Fibroblast of skin of left quadriceps (primary cell): Measurements from ENCODE around the gene FARSB.

Experiments
- DNase-seq, 2 experiments: peaks; one replicate each; pipeline ENCODE4 v3.0.0-alpha.2; 2013; ENCODE audit warnings: low read depth in 2 of 2

Gene FARSB

DNA sequence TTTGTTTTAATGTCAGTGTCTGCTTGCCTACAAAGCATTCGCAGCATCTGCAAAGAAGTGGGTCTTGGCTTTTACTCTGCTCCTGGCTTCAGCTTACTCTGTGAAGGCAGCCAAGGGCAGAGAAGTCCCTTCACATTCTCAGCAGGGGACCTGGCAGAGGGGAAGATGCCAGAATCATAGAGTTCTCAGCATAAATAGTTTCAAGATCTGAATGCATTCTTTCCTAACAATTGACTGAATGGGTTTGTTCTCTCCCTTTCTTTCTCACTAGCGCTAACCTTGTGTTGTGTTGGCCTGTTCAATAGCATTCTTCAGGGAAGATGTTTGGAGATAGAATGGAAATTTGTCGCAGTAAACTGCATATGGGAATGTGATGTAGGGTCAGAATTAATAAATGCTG is 106.9 kb downstream of the FARSB start:
- no peak for DNase-seq

DNA sequence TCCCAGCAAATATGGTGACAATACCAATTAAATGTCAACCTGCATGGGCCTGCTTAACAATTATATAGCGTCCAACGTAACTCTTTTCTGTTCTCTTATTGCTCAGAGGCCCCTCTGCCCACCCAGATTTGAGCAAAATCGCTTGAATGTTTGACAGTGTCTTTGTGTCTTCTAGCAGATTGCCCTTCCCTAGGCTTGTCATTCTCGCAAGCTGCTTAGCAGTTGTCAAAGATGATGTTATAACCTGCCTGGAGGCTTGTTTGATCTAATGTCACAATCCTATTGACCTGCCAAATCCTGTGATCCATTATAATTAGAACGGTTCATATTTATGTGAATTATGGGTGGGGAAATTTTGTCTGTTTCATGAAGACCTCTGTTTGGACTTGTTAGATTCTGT is 108.8 kb downstream of the FARSB start:
- no peak for DNase-seq

DNA sequence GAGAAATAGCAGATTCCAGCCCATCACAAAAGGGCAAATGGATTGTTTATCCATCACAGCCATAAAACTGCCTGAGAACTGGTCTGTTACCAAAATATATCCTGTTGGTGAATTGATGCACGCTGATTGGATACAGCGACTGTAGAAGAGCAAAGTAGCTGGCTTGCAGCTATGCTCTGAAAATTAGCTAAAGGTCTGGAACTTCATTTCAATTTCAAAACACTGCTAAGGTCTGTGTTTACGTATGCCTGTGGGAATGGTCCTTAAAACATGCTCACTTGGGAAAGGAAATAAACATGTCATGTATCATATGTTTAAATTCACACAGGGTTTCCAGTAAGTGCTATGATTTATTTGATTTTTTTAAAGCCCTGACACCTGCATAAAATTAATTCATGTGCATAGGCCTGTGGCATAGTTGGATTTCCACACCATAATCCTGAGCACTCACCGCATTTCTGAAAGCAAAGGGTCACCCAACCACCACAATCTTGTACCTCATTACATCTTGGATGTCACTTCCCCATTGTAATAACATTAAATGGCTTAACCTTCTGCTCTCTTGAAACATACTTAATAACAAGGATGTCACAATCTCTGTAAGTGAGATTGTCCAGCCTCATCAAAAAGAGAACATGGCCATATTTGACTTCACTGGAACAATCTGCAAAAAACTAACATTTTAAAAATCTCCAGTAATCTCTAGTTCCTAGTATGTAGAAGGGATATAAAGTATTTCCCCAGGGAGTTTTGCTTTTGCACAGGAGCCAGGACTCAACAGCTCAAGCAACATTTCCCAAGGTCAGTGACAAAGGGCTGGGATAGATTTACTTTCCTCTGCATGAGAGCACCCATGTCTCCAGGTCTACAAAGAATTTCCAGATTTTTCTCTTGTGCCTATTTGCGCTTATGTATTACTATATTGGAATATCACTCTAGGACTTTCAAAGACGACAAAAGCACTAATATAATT is 109.8 kb downstream of the FARSB start:
- no peak for DNase-seq

DNA sequence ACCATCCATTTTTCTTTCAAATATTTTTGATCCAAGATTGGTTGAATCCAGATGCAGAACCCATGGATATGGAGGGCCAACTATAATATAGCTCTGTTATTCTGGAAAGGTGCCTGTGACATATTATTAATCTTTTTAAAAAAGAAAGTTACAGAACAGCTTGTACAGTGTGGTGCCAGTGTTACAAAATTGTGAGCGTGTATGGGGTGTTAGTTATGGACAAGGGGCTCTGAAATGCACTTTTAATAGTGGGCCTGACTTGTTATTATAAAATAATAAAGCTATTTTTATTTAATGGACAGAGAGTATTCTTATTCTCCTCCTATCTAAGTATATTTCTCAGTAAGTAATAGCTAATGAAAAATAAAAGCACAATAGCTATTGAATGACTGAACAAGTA is 111.2 kb downstream of the FARSB start:
- no peak for DNase-seq

DNA sequence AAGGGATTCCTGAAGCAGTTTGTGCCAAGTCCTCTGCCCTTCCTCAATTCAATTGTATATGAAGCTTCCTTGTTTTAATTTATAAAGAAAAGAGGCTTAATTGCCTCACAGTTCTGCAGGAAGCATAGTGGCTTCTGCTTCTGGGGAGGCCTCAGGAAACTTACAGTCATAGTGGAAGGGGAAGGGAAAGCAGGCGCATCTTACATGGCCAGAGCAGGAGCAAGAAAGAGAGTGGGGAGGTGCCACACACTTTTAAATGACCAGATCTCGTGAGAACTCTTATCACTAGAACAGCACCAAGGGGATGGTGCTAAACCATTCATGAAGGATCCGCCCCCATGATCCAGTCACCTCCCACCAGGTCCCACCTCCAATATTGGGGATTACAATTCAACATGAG is 117.4 kb downstream of the FARSB start:
- DNase-seq: no peak

DNA sequence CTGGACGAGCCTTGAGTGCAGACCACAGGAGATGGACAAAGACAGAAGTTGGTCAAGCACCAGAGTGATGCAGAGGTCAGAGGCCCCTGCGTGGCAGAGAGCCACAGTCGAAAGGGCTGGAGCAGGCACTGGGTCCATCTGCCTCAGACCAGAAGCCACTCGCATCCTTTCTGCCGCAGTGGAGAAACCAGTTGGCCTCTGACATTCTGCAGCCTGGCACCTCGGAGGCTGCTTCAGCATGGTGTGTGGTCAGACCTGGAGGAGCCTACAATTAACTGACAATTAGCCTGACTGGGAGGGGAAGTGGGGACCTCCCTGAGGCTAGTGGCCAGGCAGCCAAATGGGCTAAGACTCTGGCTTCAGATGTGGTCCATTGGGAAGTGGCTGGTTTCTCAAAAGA is 120.4 kb downstream of the FARSB start:
- DNase-seq: no peak

DNA sequence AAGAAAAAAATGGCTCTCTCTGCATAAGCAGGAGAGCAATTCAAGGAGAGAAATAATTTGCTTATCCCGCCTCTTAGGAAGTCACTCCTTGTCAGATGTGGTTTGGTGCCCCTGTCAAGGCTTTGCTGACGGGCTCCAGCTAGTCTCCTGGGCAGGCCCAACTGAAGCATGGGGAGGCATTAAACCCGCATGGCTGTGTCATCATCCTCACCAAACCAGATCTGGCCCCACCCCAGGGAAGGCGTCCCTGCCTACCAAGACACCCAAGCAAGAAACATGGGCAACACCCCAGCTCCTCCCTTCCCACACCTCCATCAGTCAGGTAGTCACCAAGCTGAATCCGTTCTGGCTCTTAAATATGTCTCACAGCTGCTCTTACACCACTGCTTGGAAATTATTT is 123.6 kb downstream of the FARSB start:
- DNase-seq: no peak

DNA sequence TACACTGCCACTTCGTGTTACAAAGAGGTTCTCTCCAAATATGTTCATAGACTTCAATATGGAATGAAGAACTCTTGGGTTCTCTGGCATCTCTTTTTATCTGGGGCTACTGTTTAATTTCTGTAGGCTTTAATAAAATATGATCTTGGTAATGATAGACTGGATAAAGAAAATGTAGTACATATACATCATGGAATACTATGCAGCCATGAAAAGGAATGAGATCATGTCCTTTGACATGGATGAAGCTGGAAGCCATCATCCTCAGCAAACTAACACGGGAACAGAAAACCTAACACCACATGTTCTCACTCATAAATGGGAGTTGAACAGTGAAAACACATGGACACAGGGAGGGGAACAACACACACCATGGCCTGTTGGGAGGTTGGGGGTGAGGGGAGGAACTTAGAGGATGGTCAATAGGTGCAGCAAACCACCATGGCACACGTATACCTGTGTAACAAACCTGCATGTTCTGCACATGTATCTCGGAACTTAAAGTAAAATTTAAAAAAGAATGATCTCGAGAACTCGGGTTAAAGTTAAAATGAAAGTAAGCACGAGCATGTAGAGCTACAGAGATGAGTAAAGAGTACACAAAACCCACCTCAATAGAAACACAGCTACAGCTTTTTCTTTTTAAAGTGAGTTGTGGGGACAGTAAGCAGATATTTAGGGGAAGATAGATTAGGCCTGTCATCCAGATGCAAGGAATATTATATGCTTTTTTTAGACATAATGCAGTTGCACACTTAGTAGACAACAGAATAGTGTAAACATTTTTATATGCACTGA is 129.2 kb downstream of the FARSB start:
- no peak for DNase-seq

DNA sequence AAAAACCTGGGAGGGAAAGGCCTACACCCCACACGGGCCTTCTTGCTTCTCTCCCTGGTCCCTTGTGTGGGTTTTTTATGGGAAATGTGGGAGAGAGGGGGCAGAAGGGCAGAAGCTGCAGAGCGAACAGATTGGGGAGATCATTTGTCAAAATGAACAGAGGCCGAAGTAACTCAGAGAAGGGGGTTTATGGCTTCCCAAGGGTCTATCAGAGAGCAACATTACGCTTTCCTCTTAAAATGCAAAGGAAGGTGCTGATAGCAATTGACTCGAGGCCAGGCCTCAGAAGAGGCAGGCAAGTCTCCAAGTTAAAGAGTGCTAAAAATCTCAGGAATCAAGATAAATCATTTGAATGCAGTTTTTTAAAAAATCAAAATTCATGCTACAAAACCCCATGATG is 130.1 kb downstream of the FARSB start:
- DNase-seq: no peak

DNA sequence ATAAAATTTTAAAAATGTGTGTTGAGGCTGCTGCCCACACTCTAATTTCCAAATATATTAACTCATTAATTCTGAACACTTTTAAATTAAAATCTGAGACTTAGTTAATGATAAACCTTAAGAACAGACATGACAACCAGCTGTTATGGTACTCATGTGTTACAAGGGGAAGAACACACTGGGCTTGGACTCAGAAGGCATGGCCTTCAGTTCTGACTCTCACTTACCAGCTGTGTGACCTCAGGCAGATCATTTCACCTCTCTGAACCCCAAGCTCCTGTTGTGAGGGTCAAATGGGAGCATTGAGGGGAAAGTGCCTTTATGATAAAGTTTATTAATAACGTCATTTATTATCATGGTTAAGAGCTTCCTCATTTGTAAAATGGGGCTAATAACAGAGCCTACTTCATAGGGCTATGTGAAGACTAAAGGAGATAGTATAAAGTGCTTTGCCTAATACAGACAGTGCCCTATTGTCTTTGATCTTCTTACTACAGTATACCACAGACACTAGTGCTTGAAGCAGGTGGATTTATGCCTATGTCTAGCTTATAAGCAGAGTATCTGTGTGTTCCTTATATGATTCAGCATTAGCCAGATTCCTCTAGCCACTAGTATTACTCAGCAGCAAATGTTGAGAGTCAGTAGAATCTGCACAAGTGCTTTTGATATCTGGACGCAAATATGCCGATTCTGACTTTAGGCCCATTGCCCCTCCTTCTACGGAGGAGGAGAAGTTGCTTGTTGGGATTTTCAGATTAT is 131.9 kb downstream of the FARSB start:
- DNase-seq: no peak

DNA sequence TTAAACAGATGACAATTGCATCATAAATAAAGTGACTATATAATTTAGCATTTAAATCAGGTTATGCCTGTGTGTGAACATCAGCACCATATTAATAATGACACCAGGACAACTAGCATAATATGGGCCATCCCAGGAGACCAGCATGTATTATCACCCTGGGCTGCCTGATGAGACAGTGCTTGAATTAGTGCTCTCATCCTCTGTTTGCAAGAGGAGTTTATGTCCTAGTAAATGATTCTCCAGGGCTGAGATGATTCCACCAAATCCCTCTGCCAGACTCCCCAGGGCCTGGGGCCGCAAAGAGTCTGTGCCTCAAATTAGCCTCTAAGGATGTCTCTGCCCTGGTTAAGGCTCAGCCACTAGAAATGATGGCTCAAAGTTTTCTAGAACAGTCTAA is 133.8 kb downstream of the FARSB start:
- DNase-seq: no peak

DNA sequence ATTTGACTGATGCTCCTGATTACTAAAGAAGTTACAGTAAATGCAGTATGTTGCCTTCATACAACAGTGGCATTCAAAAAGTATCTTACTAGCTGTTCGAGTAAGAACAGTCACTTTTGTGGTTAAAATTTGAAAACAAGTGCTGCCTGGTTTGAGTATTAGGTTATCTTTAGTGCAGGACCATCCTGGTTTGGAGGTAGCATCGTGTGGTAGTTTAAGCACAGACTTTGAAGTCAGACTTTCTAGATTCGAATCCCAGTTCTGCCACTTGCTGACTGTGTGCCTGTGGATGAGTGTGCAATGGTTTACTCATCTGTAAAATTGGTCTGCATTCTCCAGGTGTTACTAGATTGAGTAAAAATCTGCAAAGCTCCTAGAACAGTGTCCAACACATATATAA is 134.8 kb downstream of the FARSB start:
- DNase-seq: no peak
